Activated CD4-positive, alpha-beta T cell treated with anti-CD3 and anti-CD28 coated beads, Interleukin-2, amount 50 U/mL, for 24 hours (primary cell): ENCODE data around the gene PRKN.

ENCODE experiments used
- DNase-seq, 2 donors: peaks; one replicate each; pipeline ENCODE4 v3.0.0-alpha.2; 2020; ENCODE audit warnings: low read depth in 1 of 2, low spot score in 1 of 2

The PRKN gene

DNA sequence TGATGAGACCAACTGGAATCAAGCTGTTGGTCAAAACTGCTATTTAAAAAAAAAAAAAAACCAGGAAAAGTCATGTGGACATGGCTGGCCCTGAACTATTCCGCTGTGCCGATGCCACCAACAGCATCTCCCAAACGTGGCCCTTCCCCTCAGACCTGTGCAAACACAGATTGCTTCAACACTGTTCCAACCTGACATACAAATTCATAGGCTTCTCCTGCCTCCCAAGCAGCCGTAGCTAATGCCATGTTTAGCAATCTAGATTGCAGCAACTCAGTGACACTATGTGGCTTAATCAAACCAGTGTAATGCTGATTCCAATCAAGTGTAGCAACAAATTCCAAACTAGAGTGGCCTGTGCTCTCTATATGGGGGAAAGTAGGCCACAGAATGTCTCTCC, 16.2 kb downstream of the PRKN start:
- no peak for DNase-seq

- DNase-seq: no peak
Measured at GRCh38 chr6:162710936-162711335, 16.6 kb downstream of the PRKN start.

DNA sequence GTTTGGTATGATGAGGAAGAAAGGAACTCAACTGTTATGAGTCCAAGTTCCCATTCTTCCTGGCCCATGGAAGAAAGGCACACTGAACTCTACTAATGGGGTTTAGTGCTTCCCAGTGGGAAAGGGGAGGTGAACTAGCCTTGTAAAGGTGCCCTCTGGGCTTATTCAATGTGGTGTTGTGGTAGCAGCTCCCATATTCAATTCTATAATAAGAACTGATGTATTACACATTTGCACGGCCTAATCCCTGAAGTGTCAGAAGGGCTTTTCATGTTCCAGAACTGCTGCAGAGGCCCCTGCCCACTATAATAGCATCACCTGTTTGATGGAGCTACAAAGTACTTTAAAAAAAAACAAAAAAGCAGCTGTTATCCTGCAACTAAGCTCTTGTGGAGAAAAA, 17.1 kb downstream of the PRKN start:
- DNase-seq: no peak

GRCh38 chr6:162709431-162709830, 18.1 kb downstream of the PRKN start:
- no peak for DNase-seq

GRCh38 chr6:162708971-162709370, 18.6 kb downstream of the PRKN start:
- DNase-seq: no peak

DNA sequence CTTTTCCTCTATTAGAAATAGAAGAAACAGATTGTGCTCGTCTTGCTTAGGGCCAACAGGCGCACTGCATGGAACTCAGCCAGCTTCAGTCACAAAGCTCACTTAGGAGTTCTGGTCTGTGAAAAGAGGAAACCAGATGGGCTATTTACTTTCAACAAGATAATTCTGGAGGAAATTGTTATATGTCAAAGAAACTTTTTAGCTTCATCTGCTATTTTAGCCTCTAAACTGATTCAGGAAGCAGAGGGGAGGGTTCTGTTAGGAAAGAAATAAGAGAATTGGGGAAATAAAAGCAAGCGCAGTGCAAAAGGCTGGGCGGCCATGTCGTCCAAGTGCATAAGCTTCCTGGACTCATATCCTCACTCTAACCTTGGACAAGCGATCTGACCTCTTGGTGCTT, 21.3 kb downstream of the PRKN start:
- no peak for DNase-seq

DNA sequence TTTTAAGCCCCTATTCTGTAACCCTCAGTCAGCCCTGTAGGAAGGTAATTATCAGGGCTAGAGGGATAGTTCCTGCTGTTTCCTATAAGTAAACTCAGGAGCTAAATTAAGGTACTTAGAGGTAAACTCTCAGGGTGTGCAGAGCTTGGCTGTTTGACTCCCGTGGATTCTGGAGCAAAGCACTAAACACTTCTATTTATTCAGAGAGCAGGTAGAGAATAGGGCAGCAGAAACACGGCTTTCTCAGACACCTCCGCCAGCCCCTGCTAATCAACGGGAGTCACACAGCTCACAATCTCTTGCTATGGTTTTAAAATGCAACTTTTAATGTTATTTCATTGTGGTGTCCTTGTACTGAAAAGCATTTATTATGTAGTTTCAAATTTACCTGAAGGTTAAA, 21.8 kb downstream of the PRKN start:
- no peak for DNase-seq

GRCh38 chr6:162704001-162704400, 23.6 kb downstream of the PRKN start:
- DNase-seq: no peak

DNA sequence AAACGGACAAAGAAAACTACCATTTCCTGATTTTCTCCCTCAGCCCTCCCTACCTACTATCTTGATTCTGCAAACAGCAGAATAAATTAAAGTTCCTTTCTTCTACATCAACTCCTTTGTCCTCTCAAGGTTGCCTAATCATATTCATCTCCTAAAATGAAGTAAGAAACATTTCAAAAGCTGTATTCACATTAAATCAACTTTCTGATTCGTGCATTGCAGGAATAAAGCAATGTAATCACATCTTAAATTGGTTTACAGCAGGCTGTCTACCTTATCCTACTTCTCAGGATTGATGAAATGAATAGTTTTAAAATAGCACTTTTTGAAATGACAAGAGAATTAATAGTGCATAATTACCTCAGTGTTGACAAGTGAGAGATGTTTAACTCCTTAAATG, 25.1 kb downstream of the PRKN start:
- no peak for DNase-seq

GRCh38 chr6:162701551-162701950, 26.0 kb downstream of the PRKN start:
- no peak for DNase-seq

DNA sequence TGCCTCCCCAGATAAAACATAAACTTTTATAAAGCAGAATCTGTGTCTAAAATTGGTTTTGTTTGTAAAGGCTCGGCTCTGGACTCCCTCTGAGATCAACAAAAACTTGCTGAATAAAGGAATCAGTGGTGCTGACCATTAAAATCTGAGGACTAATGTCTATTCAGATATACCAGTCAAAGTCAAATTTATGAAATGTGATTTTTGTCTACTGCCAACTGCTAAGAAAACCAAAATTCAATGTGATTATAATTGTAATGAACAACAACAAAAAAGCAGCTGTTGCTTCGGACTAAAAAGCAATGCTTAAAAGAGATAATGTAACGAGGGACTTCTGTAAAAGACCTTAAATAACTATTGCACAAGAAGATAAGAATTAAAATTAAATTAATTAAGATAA, 26.6 kb downstream of the PRKN start:
- no peak for DNase-seq

- no peak for DNase-seq
Measured at GRCh38 chr6:162699961-162700360, 27.6 kb downstream of the PRKN start.

- DNase-seq: no peak
Measured at GRCh38 chr6:162698440-162698839, 29.1 kb downstream of the PRKN start.

DNA sequence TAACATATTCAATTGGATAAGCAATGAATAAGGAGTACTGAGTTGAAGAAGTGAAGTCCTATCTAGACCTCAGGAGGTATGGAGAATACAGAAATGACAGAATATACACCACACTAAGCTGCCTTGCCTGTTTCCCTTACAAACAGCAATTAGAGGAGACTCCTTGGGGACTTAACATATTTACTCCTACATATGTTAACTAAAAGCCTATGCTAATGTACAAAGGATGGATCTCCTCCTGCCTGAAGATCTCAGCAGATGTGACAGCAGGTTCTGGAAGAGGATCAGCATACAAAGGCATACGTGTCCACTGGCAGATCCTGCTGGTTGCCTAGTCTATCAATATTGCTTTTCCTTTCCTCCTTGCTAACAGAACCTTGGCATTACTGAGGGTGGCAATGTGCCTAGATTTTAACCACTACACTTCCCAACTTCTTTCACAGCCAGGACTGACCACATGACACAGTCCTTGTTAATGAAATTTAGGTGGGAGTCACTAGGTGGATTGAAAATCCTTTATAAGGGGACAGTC, 29.6 kb downstream of the PRKN start:
- no peak for DNase-seq

DNA sequence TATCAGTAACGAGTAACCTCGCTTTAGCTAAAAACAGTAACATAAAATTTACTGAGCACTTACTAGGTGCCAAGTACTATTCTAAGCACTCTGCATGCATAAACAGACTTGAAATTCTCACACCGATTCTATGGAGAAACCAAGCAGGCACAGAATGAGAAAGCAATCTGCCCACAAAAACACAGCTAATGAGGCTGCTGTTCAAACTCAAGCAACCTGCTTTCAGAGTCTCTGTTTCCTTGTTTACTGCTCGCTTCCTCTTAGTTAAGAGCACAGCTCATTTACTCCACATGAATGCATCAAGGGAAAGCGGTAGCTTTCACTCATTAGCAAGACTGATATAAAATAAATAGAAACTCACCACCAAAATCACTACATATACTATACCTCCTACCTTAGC, 37.4 kb downstream of the PRKN start:
- DNase-seq: no peak

DNA sequence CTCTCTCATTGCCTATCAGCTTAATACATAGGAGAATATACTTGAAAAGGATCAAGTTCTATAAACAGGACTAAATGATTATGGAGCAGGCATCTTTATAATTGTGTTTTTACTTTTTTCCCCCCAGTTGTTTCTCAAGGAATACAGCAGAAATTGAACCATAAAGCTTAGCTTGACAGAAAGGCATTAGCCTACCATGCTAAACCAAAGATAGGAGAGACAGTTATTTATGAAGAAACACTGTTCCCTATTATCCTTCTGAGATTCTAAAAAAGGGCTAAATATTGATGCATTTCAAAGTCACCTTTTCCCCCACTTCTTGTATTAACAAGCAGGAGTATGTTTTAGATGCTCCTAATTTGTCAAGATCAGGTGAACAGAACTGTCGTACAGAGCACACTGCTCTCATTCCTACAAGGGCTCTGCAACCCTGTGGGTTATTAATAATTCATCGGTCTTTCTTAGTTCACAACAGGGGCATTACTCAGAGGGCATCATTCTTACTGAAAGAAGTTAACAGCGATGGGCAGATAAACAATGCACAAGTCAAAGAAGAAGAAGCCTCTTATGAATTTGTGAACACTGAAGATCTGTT, 38.7 kb downstream of the PRKN start:
- DNase-seq: no peak

GRCh38 chr6:162685586-162685985, 42.0 kb downstream of the PRKN start:
- DNase-seq: no peak

- no peak for DNase-seq
Measured at GRCh38 chr6:162684961-162685360, 42.6 kb downstream of the PRKN start.

DNA sequence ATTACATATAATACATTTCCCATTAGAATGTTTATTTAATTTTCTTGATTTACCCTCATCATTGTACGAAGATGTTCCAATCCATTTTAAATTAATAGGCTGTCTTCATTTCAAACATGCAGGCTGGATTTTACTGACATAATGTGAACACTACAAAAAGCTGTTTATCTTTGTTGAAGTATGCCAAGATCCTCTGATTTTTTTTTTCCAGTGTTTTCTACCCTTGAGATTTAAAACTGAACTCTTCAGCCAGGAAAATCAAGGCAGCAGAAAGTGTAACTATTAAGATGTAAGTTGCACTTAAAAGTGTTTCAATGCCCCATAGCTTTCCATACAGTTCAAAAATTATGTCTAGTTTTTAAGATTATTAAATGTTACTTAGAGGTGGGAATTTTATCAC, 43.5 kb downstream of the PRKN start:
- no peak for DNase-seq

- no peak for DNase-seq
Measured at GRCh38 chr6:162683135-162683534, 44.4 kb downstream of the PRKN start.

GRCh38 chr6:162681447-162681846, 46.1 kb downstream of the PRKN start:
- DNase-seq: no peak

- no peak for DNase-seq
Measured at GRCh38 chr6:162680871-162681270, 46.7 kb downstream of the PRKN start.

- no peak for DNase-seq
Measured at GRCh38 chr6:162680367-162680766, 47.2 kb downstream of the PRKN start.

DNA sequence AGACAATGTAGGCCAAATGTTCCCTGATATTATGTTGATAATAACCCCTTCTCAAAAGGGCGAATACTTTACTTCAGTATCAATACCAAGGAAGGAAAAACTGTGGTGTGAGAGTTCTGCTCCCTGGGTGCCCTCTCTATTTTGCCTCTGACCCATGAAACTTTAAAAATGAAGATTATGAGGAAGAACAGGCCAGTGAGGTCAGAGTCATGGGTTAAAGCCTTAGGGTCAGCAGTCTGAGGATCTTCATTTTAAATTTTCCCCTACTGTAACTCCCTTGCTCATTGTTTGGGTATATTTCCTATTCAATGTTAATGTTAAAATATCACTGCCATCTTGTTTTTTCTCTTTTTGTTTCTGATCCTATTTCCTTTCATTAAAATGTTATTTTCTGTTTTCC, 47.9 kb downstream of the PRKN start:
- no peak for DNase-seq
